GM06990 (cell line): ENCODE data around the gene GAD1.

Experiments
- DNase-seq: peaks from one replicate; pipeline ENCODE4 v3.0.0-alpha.2; 2011; ENCODE audit not compliant: insufficient read length; ENCODE audit errors: extremely low read depth
- H3K27me3 ChIP-seq: replicated peaks from 2 replicates; pipeline ENCODE4 v1.6.0; 2011; ENCODE audit warnings: low read length; ENCODE audit not compliant: control insufficient read depth, insufficient read depth
- H3K36me3 ChIP-seq: 2 replicates; pipeline ENCODE4 v1.5.1; 2011; ENCODE audit warnings: low read length; ENCODE audit not compliant: control insufficient read depth, insufficient read depth
- H3K4me3 ChIP-seq: replicated peaks from 2 replicates; pipeline ENCODE4 v1.5.1; 2011; ENCODE audit warnings: low read depth, mild to moderate bottlenecking, control low read depth, low read length
- CTCF ChIP-seq: IDR thresholded peaks from 2 replicates; pipeline ENCODE4 v1.5.1; 2011; ENCODE audit warnings: low read length, control low read depth, mild to moderate bottlenecking, inconsistent platforms; ENCODE audit not compliant: insufficient read depth, poor library complexity, severe bottlenecking

The GAD1 gene

GRCh38 chr2:170873035-170873692 lies 56.5 kb downstream of the GAD1 start:
- no peaks in the 10 kb centered on the region for H3K36me3 ChIP-seq
- no peaks in the 10 kb centered on the region for H3K27me3 ChIP-seq
- DNase-seq, result peak; percentile 41
- TF ChIP-seq CTCF, result peak; percentile 98
- H3K4me3 ChIP-seq, result peak overlapping the region; percentile 40

- H3K4me3 ChIP-seq, result no peak overlapping the region
- no peak for TF ChIP-seq CTCF
- DNase-seq, result no peak
- H3K36me3 ChIP-seq, result no peaks in the 10 kb centered on the region
- H3K27me3 ChIP-seq, result no peaks in the 10 kb centered on the region
Observed at GRCh38 chr2:170878066-170878465, 61.4 kb downstream of the GAD1 start.

GRCh38 chr2:170878505-170878904 lies 61.8 kb downstream of the GAD1 start:
- no peak for DNase-seq
- no peak overlapping the region for H3K4me3 ChIP-seq

GRCh38 chr2:170881840-170882239 lies 65.2 kb downstream of the GAD1 start:
- Histone ChIP-seq H3K36me3 (no peaks in the 10 kb centered on the region), H3K4me3 (no peak overlapping the region)
- TF ChIP-seq CTCF, result no peak

More at GRCh38 chr2:170878505-170878904, 61.8 kb downstream of the GAD1 start:
- no peaks in the 10 kb centered on the region for H3K27me3 ChIP-seq
- no peak for TF ChIP-seq CTCF
- H3K36me3 ChIP-seq, result no peaks in the 10 kb centered on the region

GRCh38 chr2:170882758-170883157 lies 66.1 kb downstream of the GAD1 start:
- Histone ChIP-seq H3K4me3 (no peak overlapping the region), H3K36me3 (no peaks in the 10 kb centered on the region), H3K27me3 (no peaks in the 10 kb centered on the region)
- no peak for TF ChIP-seq CTCF
- DNase-seq, result no peak

More at GRCh38 chr2:170881840-170882239, 65.2 kb downstream of the GAD1 start:
- H3K27me3 ChIP-seq, result no peaks in the 10 kb centered on the region
- no peak for DNase-seq

- Histone ChIP-seq H3K27me3 (no peaks in the 10 kb centered on the region), H3K4me3 (no peak overlapping the region), H3K36me3 (no peaks in the 10 kb centered on the region)
- no peak for DNase-seq
- no peak for TF ChIP-seq CTCF
Observed at GRCh38 chr2:170883683-170884082, 67.0 kb downstream of the GAD1 start.
